Tibial artery (tissue), 4 donors: ENCODE data around the gene TSPAN14.

Experiments used
- DNase-seq, 2 donors: peaks; one replicate each; pipeline ENCODE4 v3.0.0-alpha.2; 2019
- H3K27ac ChIP-seq, 2 donors: fragments of 200-600 bp; sonication (generic) in 1 of 2; 1 replicate in 1 of 2; 2 replicates in 1 of 2; pipeline ENCODE4 v1.5.1; 2018 to 2019; ENCODE audit warnings: mild to moderate bottlenecking in 1 of 2
- H3K27me3 ChIP-seq, 2 donors: fragments of 200-600 bp; sonication (generic) in 1 of 2; one replicate each; pipeline versions ENCODE4 v1.5.1 to v1.6.0; 2016 to 2019
- H3K36me3 ChIP-seq, 3 donors: fragments of 200-600 bp; sonication (generic) in 2 of 3; one replicate each; pipeline ENCODE4 v1.5.1; 2016 to 2019; ENCODE audit warnings: mild to moderate bottlenecking in 2 of 3
- H3K4me1 ChIP-seq, 4 donors: fragments of 200-600 bp; sonication (generic) in 2 of 4; 1 replicate in 3 of 4; 2 replicates in 1 of 4; pipeline ENCODE4 v1.5.1; 2016 to 2019
- H3K4me3 ChIP-seq, 2 donors: fragments of 200-600 bp; sonication (generic) in 1 of 2; 1 replicate in 1 of 2; 2 replicates in 1 of 2; pipeline ENCODE4 v1.5.1; 2018 to 2019; ENCODE audit warnings: mild to moderate bottlenecking in 2 of 2
- H3K9me3 ChIP-seq, 3 donors: fragments of 200-600 bp; sonication (generic) in 1 of 3; one replicate each; pipeline ENCODE4 v1.5.1; 2016 to 2019
- intact Hi-C: fragments of 100-400 bp; cut with DNase I; formaldehyde crosslinking; loops from one replicate; pipeline ENCODE4 v1.15.0; 2023; ENCODE audit warnings: low total_unique reads
- TF ChIP-seq, protein P1 (sequence below), 2 experiments: fragments of 200-600 bp in 1 of 2; fragments of 450-650 bp in 1 of 2; IDR thresholded peaks; one replicate each; pipeline ENCODE4 v1.5.1; 2017 to 2019; ENCODE audit warnings: antibody characterized with exemption in 2 of 2, mild to moderate bottlenecking in 1 of 2, moderate library complexity in 1 of 2

The TSPAN14 gene

DNA sequence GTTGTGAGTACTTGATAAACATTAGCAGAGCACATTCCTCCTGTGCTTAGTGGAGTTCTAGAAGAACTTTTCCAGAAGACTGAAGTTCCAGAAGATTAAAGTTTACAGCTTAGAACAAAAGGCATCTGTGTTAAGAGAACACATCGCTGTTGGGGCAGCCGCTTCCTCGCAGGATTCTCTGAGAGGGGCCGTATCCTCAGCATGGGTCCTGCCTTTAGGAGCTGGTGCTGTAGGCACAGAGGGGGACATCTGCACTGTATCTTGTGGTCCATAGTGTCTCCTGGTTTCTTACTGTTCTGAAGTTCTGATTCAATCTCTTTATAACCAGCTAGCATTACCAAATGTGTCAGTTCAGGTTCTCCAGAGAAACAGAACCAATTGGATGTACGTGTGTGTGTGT is 99.9 kb downstream of the TSPAN14 start:
- Histone ChIP-seq H3K9me3 (no peaks in the 10 kb centered on the region), H3K4me3 (no peak overlapping the region), H3K27ac (no peak overlapping the region), H3K27me3 (no peaks in the 10 kb centered on the region), H3K36me3 (no peaks in the 10 kb centered on the region), H3K4me1 (no peaks in the 10 kb centered on the region)
- intact Hi-C loops: no loop called here
- TF ChIP-seq, protein P1, sequence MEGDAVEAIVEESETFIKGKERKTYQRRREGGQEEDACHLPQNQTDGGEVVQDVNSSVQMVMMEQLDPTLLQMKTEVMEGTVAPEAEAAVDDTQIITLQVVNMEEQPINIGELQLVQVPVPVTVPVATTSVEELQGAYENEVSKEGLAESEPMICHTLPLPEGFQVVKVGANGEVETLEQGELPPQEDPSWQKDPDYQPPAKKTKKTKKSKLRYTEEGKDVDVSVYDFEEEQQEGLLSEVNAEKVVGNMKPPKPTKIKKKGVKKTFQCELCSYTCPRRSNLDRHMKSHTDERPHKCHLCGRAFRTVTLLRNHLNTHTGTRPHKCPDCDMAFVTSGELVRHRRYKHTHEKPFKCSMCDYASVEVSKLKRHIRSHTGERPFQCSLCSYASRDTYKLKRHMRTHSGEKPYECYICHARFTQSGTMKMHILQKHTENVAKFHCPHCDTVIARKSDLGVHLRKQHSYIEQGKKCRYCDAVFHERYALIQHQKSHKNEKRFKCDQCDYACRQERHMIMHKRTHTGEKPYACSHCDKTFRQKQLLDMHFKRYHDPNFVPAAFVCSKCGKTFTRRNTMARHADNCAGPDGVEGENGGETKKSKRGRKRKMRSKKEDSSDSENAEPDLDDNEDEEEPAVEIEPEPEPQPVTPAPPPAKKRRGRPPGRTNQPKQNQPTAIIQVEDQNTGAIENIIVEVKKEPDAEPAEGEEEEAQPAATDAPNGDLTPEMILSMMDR (IDR thresholded peaks at IDR 0.05): no peak
- DNase-seq: no peak

GRCh38 chr10:80555415-80555814 is 101.3 kb downstream of the TSPAN14 start:
- no peaks in the 10 kb centered on the region for H3K9me3 ChIP-seq
- intact Hi-C loops: no loop called here

GRCh38 chr10:80561950-80562349 is 107.8 kb downstream of the TSPAN14 start:
- Histone ChIP-seq H3K9me3 (no peaks in the 10 kb centered on the region), H3K27me3 (no peaks in the 10 kb centered on the region), H3K27ac (no peak overlapping the region), H3K4me3 (no peak overlapping the region), H3K36me3 (no peaks in the 10 kb centered on the region), H3K4me1 (no peaks in the 10 kb centered on the region)
- intact Hi-C loops: no loop called here
- TF ChIP-seq, protein P1 (IDR thresholded peaks at IDR 0.05): no peak
- DNase-seq: no peak

More at GRCh38 chr10:80555415-80555814, 101.3 kb downstream of the TSPAN14 start:
- TF ChIP-seq, protein P1 (IDR thresholded peaks at IDR 0.05): no peak
- no peak for DNase-seq
- H3K4me1 ChIP-seq: no peaks in the 10 kb centered on the region
- H3K27me3 ChIP-seq: no peaks in the 10 kb centered on the region
- H3K36me3 ChIP-seq: no peaks in the 10 kb centered on the region
- no peak overlapping the region for H3K27ac ChIP-seq
- H3K4me3 ChIP-seq: no peak overlapping the region

GRCh38 chr10:80567292-80567691 is 113.2 kb downstream of the TSPAN14 start:
- H3K27ac ChIP-seq: no peak overlapping the region
- intact Hi-C loops: no loop called here
- TF ChIP-seq, protein P1 (IDR thresholded peaks at IDR 0.05): no peak
- no peaks in the 10 kb centered on the region for H3K9me3 ChIP-seq
- no peak overlapping the region for H3K4me3 ChIP-seq
- DNase-seq: no peak
- H3K27me3 ChIP-seq: no peaks in the 10 kb centered on the region
- H3K36me3 ChIP-seq: no peaks in the 10 kb centered on the region
- no peaks in the 10 kb centered on the region for H3K4me1 ChIP-seq

- Histone ChIP-seq H3K27me3 (no peaks in the 10 kb centered on the region), H3K4me1 (no peaks in the 10 kb centered on the region), H3K36me3 (no peaks in the 10 kb centered on the region), H3K9me3 (no peaks in the 10 kb centered on the region), H3K27ac (no peak overlapping the region), H3K4me3 (no peak overlapping the region)
- no peak for DNase-seq
- intact Hi-C loops: no loop called here
- TF ChIP-seq, protein P1 (IDR thresholded peaks at IDR 0.05): no peak
These were observed 115.2 kb downstream of the TSPAN14 start for GRCh38 chr10:80569131-80569895.
